ENCODE measurements around the gene DOCK10. TPM values are rescaled to one million over a fixed set of nuclear protein-coding genes. Genes with fewer than 3 reads are reported as not detected.

Gene DOCK10
- total RNA-seq, 2 experiments from 2014 or later: 40.8 to 68.2 TPM

- CTCF ChIA-PET (ENCODE audit: unreplicated experiment): no interaction called here
- Histone ChIP-seq H3K4me3 (ENCODE audit: low read depth, low read length, poor library complexity, severe bottlenecking) (peak overlapping the region; percentile 14), H3K79me2 (ENCODE audit: insufficient read depth, low read depth, low read length) (no peaks in the 10 kb centered on the region), H2AFZ (ENCODE audit: low read length) (peak overlapping the region; percentile 46; the same call in 1 of the 2 replicates), H3K36me3 (ENCODE audit: insufficient read depth, low read length) (no peaks in the 10 kb centered on the region), H3K4me1 (ENCODE audit: insufficient read depth, low read length, poor library complexity, severe bottlenecking) (peaks cover 56% of the 10 kb centered on the region), H3K4me2 (ENCODE audit: low read length) (peak overlapping the region; percentile 49), H3K27ac (ENCODE audit: low read depth, low read length, poor library complexity, severe bottlenecking) (no peak overlapping the region), H3K9me3 (ENCODE audit: low read length) (no peaks in the 10 kb centered on the region), H3K9me2 (ENCODE audit: insufficient read depth, low read length) (no peaks in the 10 kb centered on the region), H4K20me1 (ENCODE audit: insufficient read depth, low read length) (no peaks in the 10 kb centered on the region)
- intact Hi-C loops (cut with micrococcal nuclease; ENCODE audit: unreplicated experiment): no loop called here
- DNase-seq (ENCODE audit: low spot score): no peak
- no peak for TF ChIP-seq CTCF (conservative IDR thresholded peaks at IDR 0.05; ENCODE audit: low read length)
- no peak for TF ChIP-seq EZH2phosphoT487 (IDR thresholded peaks at IDR 0.05; ENCODE audit: borderline replicate concordance, low read depth, low read length)
- POLR2A ChIA-PET: interaction anchor here (0.6 to 1.8 kb wide), 11 partner anchors 9 to 319 kb away, joined by 3 to 8 read pairs (median 4); no protein-coding TSS in a partner anchor
- no TSS peak for BruUV-seq (replicated peaks)
Observed at GRCh38 chr2:224970311-224970710, 72.0 kb downstream of the DOCK10 start.

- intact Hi-C loops (cut with micrococcal nuclease; ENCODE audit: unreplicated experiment): no loop called here
- Histone ChIP-seq H3K4me2 (ENCODE audit: low read length) (peak overlapping the region; percentile 49), H3K79me2 (ENCODE audit: insufficient read depth, low read depth, low read length) (no peaks in the 10 kb centered on the region), H3K9me3 (ENCODE audit: low read length) (no peaks in the 10 kb centered on the region), H3K36me3 (ENCODE audit: insufficient read depth, low read length) (no peaks in the 10 kb centered on the region), H3K4me3 (ENCODE audit: low read depth, low read length, poor library complexity, severe bottlenecking) (peak overlapping the region; percentile 14), H3K27ac (ENCODE audit: low read depth, low read length, poor library complexity, severe bottlenecking) (no peak overlapping the region), H3K4me1 (ENCODE audit: insufficient read depth, low read length, poor library complexity, severe bottlenecking) (peaks cover 56% of the 10 kb centered on the region), H4K20me1 (ENCODE audit: insufficient read depth, low read length) (no peaks in the 10 kb centered on the region), H2AFZ (ENCODE audit: low read length) (peak overlapping the region; percentile 46), H3K9me2 (ENCODE audit: insufficient read depth, low read length) (no peaks in the 10 kb centered on the region)
- ChIA-PET CTCF (ENCODE audit: unreplicated experiment) (no interaction called here), POLR2A (interaction anchor here (0.6 to 1.8 kb wide), 7 partner anchors 10 to 319 kb away, joined by 3 to 8 read pairs (median 4); no protein-coding TSS in a partner anchor)
- no peak for DNase-seq (ENCODE audit: low spot score)
- no peak for TF ChIP-seq EZH2phosphoT487 (IDR thresholded peaks at IDR 0.05; ENCODE audit: borderline replicate concordance, low read depth, low read length)
- no peak for TF ChIP-seq CTCF (conservative IDR thresholded peaks at IDR 0.05; ENCODE audit: low read length)
- BruUV-seq (replicated peaks): no TSS peak
Observed at GRCh38 chr2:224969633-224970260, 72.5 kb downstream of the DOCK10 start.

- H3K27ac ChIP-seq (ENCODE audit: low read depth, low read length, poor library complexity, severe bottlenecking): no peak overlapping the region
- BruUV-seq (replicated peaks): no TSS peak
- POLR2A ChIA-PET: interaction anchor here (1.2 to 1.9 kb wide), 4 partner anchors 10 to 36 kb away, joined by 3 to 9 read pairs (median 6); no protein-coding TSS in a partner anchor
Observed at GRCh38 chr2:224969095-224969494, 73.2 kb downstream of the DOCK10 start.

More at GRCh38 chr2:224969095-224969494, 73.2 kb downstream of the DOCK10 start:
- H3K4me3 ChIP-seq (ENCODE audit: low read depth, low read length, poor library complexity, severe bottlenecking): no peak overlapping the region
- CTCF ChIA-PET (ENCODE audit: unreplicated experiment): no interaction called here
- TF ChIP-seq EZH2phosphoT487 (IDR thresholded peaks at IDR 0.05; ENCODE audit: borderline replicate concordance, low read depth, low read length): no peak
- no peak for TF ChIP-seq CTCF (conservative IDR thresholded peaks at IDR 0.05; ENCODE audit: low read length)
- H3K9me3 ChIP-seq (ENCODE audit: low read length): no peaks in the 10 kb centered on the region
- H3K9me2 ChIP-seq (ENCODE audit: insufficient read depth, low read length): no peaks in the 10 kb centered on the region
- H3K36me3 ChIP-seq (ENCODE audit: insufficient read depth, low read length): no peaks in the 10 kb centered on the region
- H3K4me1 ChIP-seq (ENCODE audit: insufficient read depth, low read length, poor library complexity, severe bottlenecking): peaks cover 56% of the 10 kb centered on the region
- H3K79me2 ChIP-seq (ENCODE audit: insufficient read depth, low read depth, low read length): no peaks in the 10 kb centered on the region
- intact Hi-C loops (cut with micrococcal nuclease; ENCODE audit: unreplicated experiment): no loop called here
- H3K4me2 ChIP-seq (ENCODE audit: low read length): peak overlapping the region; percentile 49
- no peak for DNase-seq (ENCODE audit: low spot score)
- peak overlapping the region; percentile 46; the same call in 1 of the 2 replicates for H2AFZ ChIP-seq (ENCODE audit: low read length)
- H4K20me1 ChIP-seq (ENCODE audit: insufficient read depth, low read length): no peaks in the 10 kb centered on the region
